IMR-90 (cell line): ENCODE data around the gene NPR2. TPM values are rescaled to one million over a fixed set of nuclear protein-coding genes. Genes with fewer than 3 reads are reported as not detected.
A peak's percentile ranks its signal among the peaks of the same experiment; 100 is the strongest.

Experiments used
- ATAC-seq: fragments of 200-7000 bp; cut with Tn5 transposase; 2 replicates; pipeline ENCODE4 v1.9.1; 2020; ENCODE audit warnings: low read depth, mild to moderate bottlenecking, moderate library complexity
- BruUV-seq: library from RNA; stranded (reverse); fragments of 400-500 nt; replicated peaks from 2 replicates; lab custom pipeline; 2021; lab: Mats Ljungman, UMichigan
- CTCF ChIA-PET: fragments of 300-600 bp; formaldehyde crosslinking; extraction: SDS; loops from one replicate; lab custom pipeline; 2021; ENCODE audit warnings: antibody characterized with exemption; lab: Yijun Ruan, JAX
- POLR2A ChIA-PET: fragments of 300-600 bp; sonication (Branson Sonifier 250); formaldehyde crosslinking; loops from one replicate; lab custom pipeline; 2022; ENCODE audit warnings: antibody characterized with exemption; ENCODE audit not compliant: unreplicated experiment; lab: Charles Lee
- DNase-seq: peaks from one replicate; pipeline ENCODE4 v3.0.0; 2013
- H2AFZ ChIP-seq: replicated peaks from 2 replicates; pipeline ENCODE3; 2013; ENCODE audit warnings: low read length, mild to moderate bottlenecking; ENCODE audit not compliant: poor library complexity
- H2AK5ac ChIP-seq: 2 replicates; pipeline ENCODE4 v1.6.1; 2013; ENCODE audit warnings: low read depth, low read length, inconsistent platforms
- H2AK9ac ChIP-seq: replicated peaks from 2 replicates; pipeline ENCODE3; 2013; ENCODE audit warnings: mild to moderate bottlenecking, low read depth, low read length, moderate library complexity; ENCODE audit not compliant: poor library complexity
- H2BK120ac ChIP-seq: 2 replicates; pipeline ENCODE4 v1.6.1; 2013; ENCODE audit warnings: low read depth, low read length, inconsistent platforms
- H2BK15ac ChIP-seq: 3 replicates; pipeline ENCODE4 v1.6.1; 2013; ENCODE audit warnings: low read depth, low read length, inconsistent platforms
- H2BK20ac ChIP-seq: 2 replicates; pipeline ENCODE4 v1.6.1; 2013; ENCODE audit warnings: low read depth, mild to moderate bottlenecking, inconsistent platforms, low read length, moderate library complexity
- H2BK5ac ChIP-seq: 2 replicates; pipeline ENCODE4 v1.6.1; 2013; ENCODE audit warnings: mild to moderate bottlenecking, low read depth, low read length, inconsistent platforms; ENCODE audit not compliant: poor library complexity, severe bottlenecking
- H3K14ac ChIP-seq: replicated peaks from 2 replicates; pipeline ENCODE4 v1.6.1; 2013; ENCODE audit warnings: low read depth, low read length, inconsistent platforms
- H3K18ac ChIP-seq: 2 replicates; pipeline ENCODE4 v1.6.1; 2013; ENCODE audit warnings: low read depth, low read length, control low read depth
- H3K23ac ChIP-seq: 2 replicates; pipeline ENCODE4 v1.6.1; 2013; ENCODE audit warnings: low read depth, low read length, inconsistent platforms
- H3K27ac ChIP-seq: 2 replicates; pipeline ENCODE4 v1.5.1; 2013; ENCODE audit warnings: mild to moderate bottlenecking, control low read depth, low read length; ENCODE audit not compliant: insufficient read depth
- H3K27me3 ChIP-seq: 2 replicates; pipeline ENCODE4 v1.6.1; 2013; ENCODE audit warnings: low read length; ENCODE audit not compliant: control insufficient read depth, insufficient read depth
- H3K36me3 ChIP-seq: 2 replicates; pipeline ENCODE4 v1.6.1; 2013; ENCODE audit warnings: low read length, mixed read lengths; ENCODE audit not compliant: control insufficient read depth, insufficient read depth
- H3K4ac ChIP-seq: 2 replicates; pipeline ENCODE4 v1.6.1; 2013; ENCODE audit warnings: low read depth, low read length, inconsistent platforms
- H3K4me1 ChIP-seq: 2 replicates; pipeline ENCODE4 v1.6.1; 2013; ENCODE audit warnings: low read length, mixed read lengths; ENCODE audit not compliant: control insufficient read depth, insufficient read depth
- H3K4me2 ChIP-seq: 2 replicates; pipeline ENCODE4 v1.6.1; 2013; ENCODE audit warnings: low read depth, mild to moderate bottlenecking, control low read depth, low read length, moderate library complexity
- H3K4me3 ChIP-seq: 2 replicates; pipeline ENCODE4 v1.5.1; 2013; ENCODE audit warnings: low read depth, mild to moderate bottlenecking, control low read depth, low read length, moderate library complexity; ENCODE audit not compliant: insufficient read depth
- H3K56ac ChIP-seq: 2 replicates; pipeline ENCODE4 v1.6.1; 2013; ENCODE audit warnings: low read length, inconsistent platforms; ENCODE audit not compliant: insufficient read depth; ENCODE audit errors: extremely low read depth
- H3K79me1 ChIP-seq, 2 experiments: 2 replicates each; pipeline ENCODE4 v1.6.1; 2013; ENCODE audit warnings: low read length in 2 of 2, inconsistent platforms in 1 of 2, low read depth in 1 of 2
- H3K9ac ChIP-seq: 2 replicates; pipeline ENCODE4 v1.6.1; 2013; ENCODE audit warnings: low read depth, low read length, control low read depth
- H3K9me1 ChIP-seq: 2 replicates; pipeline ENCODE4 v1.6.1; 2013; ENCODE audit warnings: low read length, inconsistent platforms; ENCODE audit not compliant: insufficient read depth
- H3K9me3 ChIP-seq: 2 replicates; pipeline ENCODE4 v1.6.1; 2013; ENCODE audit warnings: low read length; ENCODE audit not compliant: control insufficient read depth, insufficient read depth
- H4K20me1 ChIP-seq: 2 replicates; pipeline ENCODE4 v1.6.1; 2013; ENCODE audit warnings: low read length, inconsistent platforms; ENCODE audit not compliant: insufficient read depth
- H4K5ac ChIP-seq: 2 replicates; pipeline ENCODE4 v1.6.1; 2013; ENCODE audit warnings: mild to moderate bottlenecking, low read depth, low read length, control low read depth
- H4K8ac ChIP-seq, 2 experiments: 2 replicates each; pipeline ENCODE4 v1.6.1; 2013; ENCODE audit warnings: low read depth in 2 of 2, low read length in 2 of 2, control low read depth in 1 of 2, inconsistent platforms in 1 of 2
- H4K91ac ChIP-seq: 2 replicates; pipeline ENCODE4 v1.6.1; 2013; ENCODE audit warnings: low read depth, low read length, inconsistent platforms; ENCODE audit not compliant: insufficient read depth
- BHLHE40 ChIP-seq: fragments of 150-350 bp; IDR thresholded peaks from 2 replicates; pipeline ENCODE4 v1.6.1; 2016; ENCODE audit warnings: mild to moderate bottlenecking, low read depth, low read length
- CEBPB ChIP-seq: IDR thresholded peaks from 2 replicates; pipeline ENCODE4 v1.6.1; 2012; ENCODE audit warnings: low read depth, low read length, improper control_type of control experiment
- CHD1 ChIP-seq: IDR thresholded peaks from 2 replicates; pipeline ENCODE4 v1.6.1; 2012; ENCODE audit warnings: low read depth, low read length, improper control_type of control experiment
- ELK1 ChIP-seq: fragments of 150-350 bp; IDR thresholded peaks from 2 replicates; pipeline ENCODE4 v1.6.1; 2016; ENCODE audit warnings: low read depth, mild to moderate bottlenecking, low read length, moderate library complexity, borderline replicate concordance
- FOS ChIP-seq: fragments of 150-350 bp; IDR thresholded peaks from 2 replicates; pipeline ENCODE4 v1.6.1; 2016; ENCODE audit warnings: low read depth, low read length
- MAFK ChIP-seq: IDR thresholded peaks from 2 replicates; pipeline ENCODE4 v1.6.1; 2012; ENCODE audit warnings: low read depth, low read length, improper control_type of control experiment
- MAZ ChIP-seq: IDR thresholded peaks from 2 replicates; pipeline ENCODE4 v1.6.1; 2012; ENCODE audit warnings: low read depth, mild to moderate bottlenecking, low read length, improper control_type of control experiment, moderate library complexity, borderline replicate concordance
- MXI1 ChIP-seq: IDR thresholded peaks from 2 replicates; pipeline ENCODE4 v1.6.1; 2012; ENCODE audit warnings: low read depth, mild to moderate bottlenecking, low read length, moderate library complexity, borderline replicate concordance
- NFE2L2 ChIP-seq: fragments of 150-350 bp; IDR thresholded peaks from 2 replicates; pipeline ENCODE4 v1.6.1; 2016; ENCODE audit warnings: low read depth, mild to moderate bottlenecking, low read length
- POLR2A ChIP-seq: IDR thresholded peaks from 2 replicates; pipeline ENCODE4 v1.6.1; 2012; ENCODE audit warnings: mild to moderate bottlenecking, low read depth, low read length
- RAD21 ChIP-seq: IDR thresholded peaks from 2 replicates; pipeline ENCODE4 v1.6.1; 2012; ENCODE audit warnings: low read length, improper control_type of control experiment
- RCOR1 ChIP-seq: IDR thresholded peaks from 2 replicates; pipeline ENCODE4 v1.6.1; 2012; ENCODE audit warnings: mild to moderate bottlenecking, low read length, improper control_type of control experiment; ENCODE audit not compliant: insufficient replicate concordance
- RFX5 ChIP-seq: IDR thresholded peaks from 2 replicates; pipeline ENCODE4 v1.8.0; 2012; ENCODE audit warnings: low read depth, mild to moderate bottlenecking, low read length, moderate library complexity
- SMC3 ChIP-seq: fragments of 150-350 bp; IDR thresholded peaks from 2 replicates; pipeline ENCODE4 v1.6.1; 2016; ENCODE audit warnings: low read depth, mild to moderate bottlenecking, antibody characterized with exemption, low read length, moderate library complexity
- WGBS, 2 experiments: methylation state at CpG; one replicate each; pipeline versions ENCODE4 v1.1.5 to v1.1.7; 2013; ENCODE audit warnings: missing lambda C conversion rate in 2 of 2; ENCODE audit not compliant: insufficient read length in 1 of 2; ENCODE audit errors: extremely low coverage in 2 of 2; 5-methylcytosine and 5-hydroxymethylcytosine counted together
- dilution Hi-C: fragments of 300-500 bp; cut with HindIII; formaldehyde crosslinking; loops from one replicate; pipeline ENCODE4 v1.14.3; 2018; ENCODE audit warnings: low sequenced_read_pairs; ENCODE audit not compliant: unreplicated experiment
- in situ Hi-C: fragments of 300-500 bp; cut with MboI; formaldehyde crosslinking; loops from 3 replicates; pipeline ENCODE4 v1.14.3; 2019; ENCODE audit warnings: low sequenced_read_pairs, inconsistent platforms, mixed read lengths
- intact Hi-C: fragments of 100-400 bp; cut with micrococcal nuclease; formaldehyde crosslinking; loops from 2 replicates; pipeline ENCODE4 v1.10.0; 2022
- polyA plus RNA-seq, 3 experiments: library from polyadenylated mRNA; depleted of rRNA; stranded (reverse); fragments of >200 nt; gene quantifications; 2 replicates each; pipeline ENCODE4 v1.2.3, GENCODE V29; 2012; ENCODE audit warnings: low replicate concordance in 1 of 3
- total RNA-seq: library from RNA; depleted of rRNA; stranded (reverse); fragments of >200 nt; gene quantifications from 2 replicates; pipeline ENCODE4 v1.2.3, GENCODE V29; 2012
- TF ChIP-seq, protein P1 (sequence below): fragments of 150-350 bp; IDR thresholded peaks from 2 replicates; pipeline ENCODE4 v1.6.1; 2017; ENCODE audit warnings: mild to moderate bottlenecking, antibody characterized with exemption, low read length, low read depth
- TF ChIP-seq, protein P2 (sequence below): conservative IDR thresholded peaks from 2 replicates; pipeline ENCODE4 v1.5.1; 2012; ENCODE audit warnings: mild to moderate bottlenecking, low read depth, low read length, improper control_type of control experiment

Gene NPR2
- total and polyA plus RNA-seq, 2 of the 4 experiments (the other 2 are of a cell fraction) = 5.2 to 35.7 TPM

DNA sequence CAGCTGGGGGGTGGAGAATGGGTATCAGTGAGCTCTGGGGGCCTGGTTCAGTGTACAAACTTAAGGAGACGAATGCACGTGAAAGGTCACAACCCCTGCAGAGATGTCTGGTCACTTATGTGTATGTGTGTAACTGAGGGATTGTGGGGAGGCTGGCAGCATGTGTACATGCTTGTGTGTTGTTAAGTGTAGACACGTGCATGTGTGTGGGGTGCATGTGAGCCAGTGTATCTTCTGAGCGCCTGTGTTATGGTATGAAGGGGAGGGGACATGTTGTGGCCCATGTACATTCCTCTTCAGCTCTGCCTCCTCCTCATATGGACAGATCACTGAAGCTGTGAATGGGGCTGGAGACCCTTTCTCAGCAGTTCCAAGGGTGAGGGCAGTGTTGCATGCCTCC is 39.6 kb downstream of the NPR2 start:
- WGBS, 2 experiments = 100% methylated on average over 1 of the region's 4 CpGs; no CpG with 5 or more reads in 1 of the 2 experiments
- BruUV-seq = no TSS peak
- dilution Hi-C loops (no loop called here), in situ Hi-C loops (no loop called here), intact Hi-C loops (no loop called here)
- H4K20me1 ChIP-seq = no peaks in the 10 kb centered on the region
- ATAC-seq (no peak), DNase-seq (no peak)
- H3K4me3 ChIP-seq = no peak overlapping the region
- H4K5ac ChIP-seq = no peak overlapping the region
- H3K9ac ChIP-seq = no peak overlapping the region
- no peak overlapping the region for H2BK5ac ChIP-seq
- H2AFZ ChIP-seq = no peak overlapping the region
- peaks cover 2 to 18% of the 10 kb centered on the region in 2 experiments; a peak in 3 of 4 replicates for H3K79me1 ChIP-seq
- ChIA-PET CTCF (no interaction called here), POLR2A (no interaction called here)
- H3K36me3 ChIP-seq = no peaks in the 10 kb centered on the region
- TF ChIP-seq NFE2L2 (no peak), BHLHE40 (no peak), CHD1 (no peak), RFX5 (no peak), MXI1 (no peak), RCOR1 (no peak), CEBPB (no peak), MAZ (no peak), SMC3 (no peak), FOS (no peak), MAFK (no peak), ELK1 (no peak), POLR2A (no peak), RAD21 (no peak)
- TF ChIP-seq, protein P1, sequence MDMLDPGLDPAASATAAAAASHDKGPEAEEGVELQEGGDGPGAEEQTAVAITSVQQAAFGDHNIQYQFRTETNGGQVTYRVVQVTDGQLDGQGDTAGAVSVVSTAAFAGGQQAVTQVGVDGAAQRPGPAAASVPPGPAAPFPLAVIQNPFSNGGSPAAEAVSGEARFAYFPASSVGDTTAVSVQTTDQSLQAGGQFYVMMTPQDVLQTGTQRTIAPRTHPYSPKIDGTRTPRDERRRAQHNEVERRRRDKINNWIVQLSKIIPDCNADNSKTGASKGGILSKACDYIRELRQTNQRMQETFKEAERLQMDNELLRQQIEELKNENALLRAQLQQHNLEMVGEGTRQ = no peak
- TF ChIP-seq, protein P2, sequence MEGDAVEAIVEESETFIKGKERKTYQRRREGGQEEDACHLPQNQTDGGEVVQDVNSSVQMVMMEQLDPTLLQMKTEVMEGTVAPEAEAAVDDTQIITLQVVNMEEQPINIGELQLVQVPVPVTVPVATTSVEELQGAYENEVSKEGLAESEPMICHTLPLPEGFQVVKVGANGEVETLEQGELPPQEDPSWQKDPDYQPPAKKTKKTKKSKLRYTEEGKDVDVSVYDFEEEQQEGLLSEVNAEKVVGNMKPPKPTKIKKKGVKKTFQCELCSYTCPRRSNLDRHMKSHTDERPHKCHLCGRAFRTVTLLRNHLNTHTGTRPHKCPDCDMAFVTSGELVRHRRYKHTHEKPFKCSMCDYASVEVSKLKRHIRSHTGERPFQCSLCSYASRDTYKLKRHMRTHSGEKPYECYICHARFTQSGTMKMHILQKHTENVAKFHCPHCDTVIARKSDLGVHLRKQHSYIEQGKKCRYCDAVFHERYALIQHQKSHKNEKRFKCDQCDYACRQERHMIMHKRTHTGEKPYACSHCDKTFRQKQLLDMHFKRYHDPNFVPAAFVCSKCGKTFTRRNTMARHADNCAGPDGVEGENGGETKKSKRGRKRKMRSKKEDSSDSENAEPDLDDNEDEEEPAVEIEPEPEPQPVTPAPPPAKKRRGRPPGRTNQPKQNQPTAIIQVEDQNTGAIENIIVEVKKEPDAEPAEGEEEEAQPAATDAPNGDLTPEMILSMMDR = no peak
- no peak overlapping the region for H2AK9ac ChIP-seq
- H2BK15ac ChIP-seq = no peak overlapping the region
- no peak overlapping the region for H3K18ac ChIP-seq
- no peak overlapping the region for H2BK20ac ChIP-seq
- H2AK5ac ChIP-seq = peak overlapping the region; percentile 10; the same call in 1 of the 2 replicates
- H3K14ac ChIP-seq = no peak overlapping the region
- no peak overlapping the region for H2BK120ac ChIP-seq
- H3K27ac ChIP-seq = no peak overlapping the region
- H3K9me1 ChIP-seq = peaks cover 17% of the 10 kb centered on the region
- H3K56ac ChIP-seq = no peak overlapping the region
- no peak overlapping the region for H3K4ac ChIP-seq
- no peak overlapping the region for H4K8ac ChIP-seq
- no peak overlapping the region for H4K91ac ChIP-seq
- no peaks in the 10 kb centered on the region for H3K27me3 ChIP-seq
- no peaks in the 10 kb centered on the region for H3K9me3 ChIP-seq
- no peak overlapping the region; the same call in 1 of the 2 replicates for H3K4me2 ChIP-seq
- no peak overlapping the region for H3K23ac ChIP-seq
- H3K4me1 ChIP-seq = peaks cover 8% of the 10 kb centered on the region
